HCT116 (cell line): Measurements from ENCODE around the gene YIPF4. TPM values are rescaled to one million over a fixed set of nuclear protein-coding genes. Genes with fewer than 3 reads are reported as not detected.
"Not testable (repeated sequence)": the region's sequence is repeated elsewhere in the genome, so short reads cannot be mapped to it uniquely, and the experiment has no call there.

ENCODE experiments used
- ATAC-seq: fragments of 200-7000 bp; cut with Tn5 transposase; 2 replicates; pipeline ENCODE4 v1.9.1; 2020; ENCODE audit warnings: mild to moderate bottlenecking, moderate library complexity
- BruUV-seq: library from RNA; stranded (reverse); fragments of 400-500 nt; replicated peaks from 2 replicates; lab custom pipeline; 2021; lab: Mats Ljungman, UMichigan
- CTCF ChIA-PET: fragments of 300-600 bp; sonication (Branson Sonifier 250); formaldehyde crosslinking; loops from one replicate; lab custom pipeline; 2021; ENCODE audit warnings: antibody characterized with exemption; lab: Charles Lee
- POLR2A ChIA-PET: fragments of 300-600, 350-600 bp; sonication (Branson Sonifier 250); formaldehyde crosslinking; loops from one replicate; lab custom pipeline; 2021; ENCODE audit warnings: antibody characterized with exemption; lab: Charles Lee
- RAD21 ChIA-PET, 2 experiments: fragments of 300-600 bp; sonication (Branson Sonifier 250); formaldehyde crosslinking; loops; one replicate each; lab custom pipeline; 2023; ENCODE audit warnings: low total read pairs in 2 of 2; ENCODE audit not compliant: uncharacterized antibody in 2 of 2, unreplicated experiment in 2 of 2, low non-redundant PET in 1 of 2; lab: Charles Lee
- DNase-seq: peaks from one replicate; pipeline ENCODE4 v3.0.0-alpha.2; 2010; ENCODE audit warnings: low read depth, low spot score
- H2AFZ ChIP-seq: fragments of 200-600 bp; shearing (Covaris generic), sonication (generic); 2 replicates; pipeline ENCODE4 v1.6.1; 2017; ENCODE audit warnings: low read depth, mixed run types, mixed read lengths, antibody characterized with exemption, low read length; ENCODE audit not compliant: poor library complexity, severe bottlenecking
- H3K27ac ChIP-seq: 2 replicates; pipeline ENCODE4 v1.5.1; 2012; ENCODE audit warnings: low read depth, low read length
- H3K27me3 ChIP-seq: fragments of 200-600 bp; sonication (generic); 2 replicates; pipeline ENCODE4 v1.6.1; 2016; ENCODE audit warnings: mixed run types, low read length, mixed read lengths; ENCODE audit not compliant: insufficient read depth
- H3K36me3 ChIP-seq, 2 experiments: fragments of 200-500 bp in 1 of 2; fragments of 200-600 bp in 1 of 2; sonication (Bioruptor generic) in 1 of 2; sonication (generic) in 1 of 2; 2 replicates each; pipeline versions ENCODE4 v1.5.1 to v1.6.1; 2014 to 2016; ENCODE audit warnings: low read length in 2 of 2, inconsistent platforms in 1 of 2, mixed read lengths in 1 of 2, mixed run types in 1 of 2; ENCODE audit not compliant: insufficient read depth in 2 of 2, control insufficient read depth in 1 of 2
- H3K4me1 ChIP-seq, 2 experiments: fragments of 200-600 bp in 1 of 2; sonication (generic) in 1 of 2; 2 replicates each; pipeline versions ENCODE4 v1.5.1 to v1.6.1; 2012 to 2017; ENCODE audit warnings: low read length in 2 of 2, inconsistent platforms in 1 of 2, mild to moderate bottlenecking in 1 of 2, mixed read lengths in 1 of 2, mixed run types in 1 of 2, moderate library complexity in 1 of 2; ENCODE audit not compliant: insufficient read depth in 2 of 2, control insufficient read depth in 1 of 2
- H3K4me2 ChIP-seq: fragments of 200-600 bp; sonication (generic); 2 replicates; pipeline ENCODE4 v1.6.1; 2017; ENCODE audit warnings: mixed run types, low read length, mixed read lengths
- H3K4me3 ChIP-seq, 2 experiments: fragments of 200-600 bp in 1 of 2; sonication (generic) in 1 of 2; replicated peaks in 1 of 2; 2 replicates each; pipeline ENCODE4 v1.5.1; 2011 to 2016; ENCODE audit warnings: low read length in 2 of 2, control low read depth in 1 of 2, low read depth in 1 of 2, mild to moderate bottlenecking in 1 of 2, mixed read lengths in 1 of 2, mixed run types in 1 of 2
- H3K79me2 ChIP-seq: fragments of 200-600 bp; sonication (generic); 2 replicates; pipeline ENCODE4 v1.6.1; 2017; ENCODE audit warnings: mild to moderate bottlenecking, mixed run types, low read length, moderate library complexity, mixed read lengths; ENCODE audit not compliant: insufficient read depth
- H3K9ac ChIP-seq: fragments of 200-600 bp; sonication (generic); 2 replicates; pipeline ENCODE4 v1.6.1; 2016; ENCODE audit warnings: low read length, mixed read lengths
- H3K9me2 ChIP-seq: fragments of 200-600 bp; sonication (generic), shearing (Covaris generic); 2 replicates; pipeline ENCODE4 v1.6.1; 2017; ENCODE audit warnings: mixed run types, mild to moderate bottlenecking, moderate library complexity; ENCODE audit not compliant: insufficient read depth
- H3K9me3 ChIP-seq, 2 experiments: fragments of 200-500 bp in 1 of 2; fragments of 200-600 bp in 1 of 2; sonication (Bioruptor generic) in 1 of 2; sonication (generic) in 1 of 2; 2 replicates each; pipeline ENCODE4 v1.6.1; 2014 to 2017; ENCODE audit warnings: low read length in 2 of 2, mixed read lengths in 2 of 2, inconsistent platforms in 1 of 2, low read depth in 1 of 2, mild to moderate bottlenecking in 1 of 2, mixed run types in 1 of 2, moderate library complexity in 1 of 2; ENCODE audit not compliant: control insufficient read depth in 1 of 2, insufficient read depth in 1 of 2
- H4K20me1 ChIP-seq: fragments of 200-600 bp; sonication (generic), shearing (Covaris generic); 2 replicates; pipeline ENCODE4 v1.6.1; 2017; ENCODE audit warnings: mixed run types, mild to moderate bottlenecking, moderate library complexity; ENCODE audit not compliant: insufficient read depth
- CEBPB ChIP-seq: IDR thresholded peaks from 2 replicates; pipeline ENCODE4 v1.6.1; 2012; ENCODE audit warnings: low read depth
- EGR1 ChIP-seq: IDR thresholded peaks from 2 replicates; pipeline ENCODE4 v1.6.1; 2012; ENCODE audit warnings: low read depth
- ELF1 ChIP-seq: IDR thresholded peaks from 2 replicates; pipeline ENCODE4 v1.6.1; 2012; ENCODE audit warnings: low read depth, borderline replicate concordance
- POLR2A ChIP-seq: IDR thresholded peaks from 2 replicates; pipeline ENCODE4 v1.7.0; 2011; ENCODE audit warnings: borderline replicate concordance; ENCODE audit not compliant: insufficient read depth, insufficient read length; ENCODE audit errors: extremely low read depth
- SP1 ChIP-seq: IDR thresholded peaks from 2 replicates; pipeline ENCODE4 v1.6.1; 2012; ENCODE audit warnings: low read depth
- ZNF274 ChIP-seq: fragments of 200-500 bp; sonication (Bioruptor generic); IDR thresholded peaks from 2 replicates; pipeline ENCODE4 v1.6.1; 2014; ENCODE audit warnings: mild to moderate bottlenecking, low read depth, low read length, inconsistent platforms
- intact Hi-C: fragments of 100-400 bp; cut with micrococcal nuclease; formaldehyde crosslinking; loops from 2 replicates; pipeline ENCODE4 v1.10.0; 2022
- total RNA-seq: library from RNA; stranded (reverse); gene quantifications from one replicate; pipeline ENCODE4 v1.2.1, GENCODE V29; 2021; ENCODE audit not compliant: unreplicated experiment
- TF ChIP-seq, protein P1 (sequence below), 3 experiments: fragments of 200-600 bp in 1 of 3; sonication (generic) in 1 of 3; IDR thresholded peaks in 2 of 3; conservative IDR thresholded peaks in 1 of 3; 2 replicates each; pipeline ENCODE4 v1.5.1; 2012 to 2017; ENCODE audit warnings: low read depth in 2 of 3, low read length in 2 of 3, antibody characterized with exemption in 1 of 3, borderline replicate concordance in 1 of 3, control low read depth in 1 of 3, mild to moderate bottlenecking in 1 of 3, mixed read lengths in 1 of 3, mixed run types in 1 of 3, moderate library complexity in 1 of 3; ENCODE audit not compliant: insufficient read depth in 1 of 3
- TF ChIP-seq, protein P2 (sequence below): IDR thresholded peaks from 2 replicates; pipeline ENCODE4 v1.6.1; 2012

The YIPF4 gene
- total RNA-seq, 1 experiment from 2014 or later: 29.8 TPM

DNA sequence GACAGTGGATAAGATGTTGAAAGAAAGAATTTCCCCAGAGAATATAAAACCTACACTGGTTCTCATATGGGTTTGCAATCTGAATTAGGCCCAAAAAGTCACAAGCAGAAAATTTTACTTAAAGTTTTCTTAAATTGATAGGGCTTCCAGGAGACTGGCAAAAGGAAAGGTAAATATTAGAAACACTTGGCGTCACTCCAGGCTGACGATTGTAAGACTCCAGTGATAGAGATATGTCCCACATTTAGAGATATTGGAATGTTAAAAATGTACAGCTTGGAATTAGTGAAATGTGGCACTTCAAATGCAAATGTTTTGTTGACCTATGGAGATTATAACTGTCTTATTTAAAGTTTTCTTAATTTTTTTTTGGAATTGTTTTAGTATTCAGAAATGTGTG is 14.0 kb downstream of the YIPF4 start:
- no peak overlapping the region for H3K4me3 ChIP-seq
- no peaks in the 10 kb centered on the region for H4K20me1 ChIP-seq
- no peaks in the 10 kb centered on the region; the same call in 1 of the 2 replicates for H3K79me2 ChIP-seq
- H3K4me1 ChIP-seq: peaks cover 3 to 9% of the 10 kb centered on the region in 2 experiments; a peak in 3 of 4 replicates
- POLR2A ChIA-PET: no interaction called here
- no peaks in the 10 kb centered on the region for H3K9me3 ChIP-seq
- H2AFZ ChIP-seq: no peak overlapping the region
- BruUV-seq: no TSS peak
- CTCF ChIA-PET: no interaction called here
- DNase-seq: no peak
- RAD21 ChIA-PET: no interaction called here
- H3K36me3 ChIP-seq: peaks cover 0 to 2% of the 10 kb centered on the region in 2 experiments; a peak in 2 of 4 replicates
- no peak overlapping the region for H3K9ac ChIP-seq
- H3K9me2 ChIP-seq: no peaks in the 10 kb centered on the region
- intact Hi-C loops: no loop called here
- no peak overlapping the region for H3K4me2 ChIP-seq
- no peak overlapping the region for H3K27ac ChIP-seq
- no peaks in the 10 kb centered on the region for H3K27me3 ChIP-seq
- TF ChIP-seq CEBPB (no peak), ELF1 (no peak), POLR2A (no peak), SP1 (no peak), EGR1 (no peak), ZNF274 (no peak)
- TF ChIP-seq, protein P1, sequence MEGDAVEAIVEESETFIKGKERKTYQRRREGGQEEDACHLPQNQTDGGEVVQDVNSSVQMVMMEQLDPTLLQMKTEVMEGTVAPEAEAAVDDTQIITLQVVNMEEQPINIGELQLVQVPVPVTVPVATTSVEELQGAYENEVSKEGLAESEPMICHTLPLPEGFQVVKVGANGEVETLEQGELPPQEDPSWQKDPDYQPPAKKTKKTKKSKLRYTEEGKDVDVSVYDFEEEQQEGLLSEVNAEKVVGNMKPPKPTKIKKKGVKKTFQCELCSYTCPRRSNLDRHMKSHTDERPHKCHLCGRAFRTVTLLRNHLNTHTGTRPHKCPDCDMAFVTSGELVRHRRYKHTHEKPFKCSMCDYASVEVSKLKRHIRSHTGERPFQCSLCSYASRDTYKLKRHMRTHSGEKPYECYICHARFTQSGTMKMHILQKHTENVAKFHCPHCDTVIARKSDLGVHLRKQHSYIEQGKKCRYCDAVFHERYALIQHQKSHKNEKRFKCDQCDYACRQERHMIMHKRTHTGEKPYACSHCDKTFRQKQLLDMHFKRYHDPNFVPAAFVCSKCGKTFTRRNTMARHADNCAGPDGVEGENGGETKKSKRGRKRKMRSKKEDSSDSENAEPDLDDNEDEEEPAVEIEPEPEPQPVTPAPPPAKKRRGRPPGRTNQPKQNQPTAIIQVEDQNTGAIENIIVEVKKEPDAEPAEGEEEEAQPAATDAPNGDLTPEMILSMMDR (IDR thresholded peaks at IDR 0.05 in 2 of 3, conservative IDR thresholded peaks at IDR 0.05 in 1 of 3; ENCODE audit: borderline replicate concordance in 1 of 3, insufficient read depth in 1 of 3, low read depth in 2 of 3, low read length in 2 of 3): no peak
- TF ChIP-seq, protein P2, sequence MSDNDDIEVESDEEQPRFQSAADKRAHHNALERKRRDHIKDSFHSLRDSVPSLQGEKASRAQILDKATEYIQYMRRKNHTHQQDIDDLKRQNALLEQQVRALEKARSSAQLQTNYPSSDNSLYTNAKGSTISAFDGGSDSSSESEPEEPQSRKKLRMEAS: no peak
- TF ChIP-seq, all 23 proteins: peak for 0
- ATAC-seq: no peak

DNA sequence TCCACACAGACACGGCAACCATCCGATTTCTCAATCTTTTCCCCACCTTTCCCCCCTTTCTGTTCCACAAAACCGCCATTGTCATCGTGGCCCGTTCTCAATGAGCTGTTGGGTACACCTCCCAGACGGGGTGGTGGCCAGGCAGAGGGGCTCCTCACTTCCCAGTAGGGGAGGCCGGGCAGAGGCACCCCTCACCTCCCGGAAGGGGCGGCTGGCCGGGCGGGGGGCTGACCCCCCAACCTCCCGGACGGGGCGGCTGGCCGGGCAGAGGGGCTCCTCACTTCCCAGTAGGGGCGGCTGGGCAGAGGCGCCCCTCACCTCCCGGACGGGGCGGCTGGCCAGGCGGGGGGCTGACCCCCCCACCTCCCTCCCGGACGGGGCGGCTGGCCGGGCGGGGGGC is 15.8 kb downstream of the YIPF4 start:
- H2AFZ ChIP-seq, POLR2A ChIA-PET, BruUV-seq, DNase-seq, H3K27ac ChIP-seq, H3K9me3 ChIP-seq, H3K79me2 ChIP-seq, H4K20me1 ChIP-seq, H3K4me2 ChIP-seq, H3K27me3 ChIP-seq, CTCF ChIA-PET, H3K9me2 ChIP-seq, RAD21 ChIA-PET, H3K9ac ChIP-seq, H3K4me1 ChIP-seq, intact Hi-C loops, H3K36me3 ChIP-seq, H3K4me3 ChIP-seq, ATAC-seq: not testable (repeated sequence)

DNA sequence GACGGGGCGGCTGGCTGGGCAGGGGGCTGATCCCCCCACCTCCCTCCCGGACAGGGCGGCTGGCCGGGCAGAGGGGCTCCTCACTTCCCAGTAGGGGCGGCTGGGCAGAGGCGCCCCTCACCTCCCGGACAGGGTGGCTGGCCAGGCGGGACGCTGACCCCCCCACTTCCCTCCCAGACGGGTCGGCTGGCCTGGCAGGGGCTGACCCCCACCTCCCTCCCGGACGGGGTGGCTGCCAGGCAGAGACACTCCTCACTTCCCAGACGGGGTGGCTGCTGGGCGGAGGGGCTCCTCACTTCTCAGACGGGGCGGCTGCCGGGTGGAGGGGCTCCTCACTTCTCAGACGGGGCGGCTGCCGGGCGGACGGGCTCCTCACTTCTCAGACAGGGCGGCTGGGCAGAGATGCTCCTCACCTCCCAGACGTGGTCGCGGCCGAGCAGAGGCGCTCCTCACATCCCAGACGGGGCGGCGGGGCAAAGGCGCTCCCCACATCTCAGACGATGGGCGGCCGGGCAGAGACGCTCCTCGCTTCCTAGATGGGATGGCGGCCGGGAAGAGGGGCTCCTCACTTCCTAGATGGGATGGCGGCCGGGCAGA is 16.4 kb downstream of the YIPF4 start:
- DNase-seq, H3K4me3 ChIP-seq, H2AFZ ChIP-seq, H3K79me2 ChIP-seq, H4K20me1 ChIP-seq, intact Hi-C loops, CTCF ChIA-PET, ATAC-seq, RAD21 ChIA-PET, BruUV-seq, H3K4me2 ChIP-seq, H3K4me1 ChIP-seq, H3K27me3 ChIP-seq, POLR2A ChIA-PET, H3K9me3 ChIP-seq, H3K9me2 ChIP-seq, H3K36me3 ChIP-seq, H3K9ac ChIP-seq, H3K27ac ChIP-seq: not testable (repeated sequence)
